GM10248 (cell line): Measurements from ENCODE around the gene STOML2.
A peak's percentile ranks its signal among the peaks of the same experiment; 100 is the strongest.
"Not testable (repeated sequence)": the region's sequence is repeated elsewhere in the genome, so short reads cannot be mapped to it uniquely, and the experiment has no call there.

Experiments used
- CTCF ChIA-PET: fragments of 300-600 bp; sonication (Branson Sonifier 250); formaldehyde crosslinking; extraction: SDS; loops from one replicate; lab custom pipeline; 2021; ENCODE audit warnings: antibody characterized with exemption; lab: Yijun Ruan, JAX
- POLR2A ChIA-PET: fragments of 350-650 bp; sonication (Branson Sonifier 250); formaldehyde crosslinking; extraction: SDS; loops from one replicate; lab custom pipeline; 2020; ENCODE audit warnings: antibody characterized with exemption; lab: Yijun Ruan, JAX
- DNase-seq: peaks from one replicate; pipeline ENCODE4 v3.0.0; 2012; ENCODE audit errors: extremely low spot score
- TF ChIP-seq, protein P1 (sequence below): IDR thresholded peaks from 2 replicates; pipeline ENCODE4 v1.5.1; 2012; ENCODE audit warnings: mild to moderate bottlenecking, low read depth; ENCODE audit errors: extremely low read depth, missing control alignments, control extremely low read depth

The STOML2 gene, protein sequence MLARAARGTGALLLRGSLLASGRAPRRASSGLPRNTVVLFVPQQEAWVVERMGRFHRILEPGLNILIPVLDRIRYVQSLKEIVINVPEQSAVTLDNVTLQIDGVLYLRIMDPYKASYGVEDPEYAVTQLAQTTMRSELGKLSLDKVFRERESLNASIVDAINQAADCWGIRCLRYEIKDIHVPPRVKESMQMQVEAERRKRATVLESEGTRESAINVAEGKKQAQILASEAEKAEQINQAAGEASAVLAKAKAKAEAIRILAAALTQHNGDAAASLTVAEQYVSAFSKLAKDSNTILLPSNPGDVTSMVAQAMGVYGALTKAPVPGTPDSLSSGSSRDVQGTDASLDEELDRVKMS

DNA sequence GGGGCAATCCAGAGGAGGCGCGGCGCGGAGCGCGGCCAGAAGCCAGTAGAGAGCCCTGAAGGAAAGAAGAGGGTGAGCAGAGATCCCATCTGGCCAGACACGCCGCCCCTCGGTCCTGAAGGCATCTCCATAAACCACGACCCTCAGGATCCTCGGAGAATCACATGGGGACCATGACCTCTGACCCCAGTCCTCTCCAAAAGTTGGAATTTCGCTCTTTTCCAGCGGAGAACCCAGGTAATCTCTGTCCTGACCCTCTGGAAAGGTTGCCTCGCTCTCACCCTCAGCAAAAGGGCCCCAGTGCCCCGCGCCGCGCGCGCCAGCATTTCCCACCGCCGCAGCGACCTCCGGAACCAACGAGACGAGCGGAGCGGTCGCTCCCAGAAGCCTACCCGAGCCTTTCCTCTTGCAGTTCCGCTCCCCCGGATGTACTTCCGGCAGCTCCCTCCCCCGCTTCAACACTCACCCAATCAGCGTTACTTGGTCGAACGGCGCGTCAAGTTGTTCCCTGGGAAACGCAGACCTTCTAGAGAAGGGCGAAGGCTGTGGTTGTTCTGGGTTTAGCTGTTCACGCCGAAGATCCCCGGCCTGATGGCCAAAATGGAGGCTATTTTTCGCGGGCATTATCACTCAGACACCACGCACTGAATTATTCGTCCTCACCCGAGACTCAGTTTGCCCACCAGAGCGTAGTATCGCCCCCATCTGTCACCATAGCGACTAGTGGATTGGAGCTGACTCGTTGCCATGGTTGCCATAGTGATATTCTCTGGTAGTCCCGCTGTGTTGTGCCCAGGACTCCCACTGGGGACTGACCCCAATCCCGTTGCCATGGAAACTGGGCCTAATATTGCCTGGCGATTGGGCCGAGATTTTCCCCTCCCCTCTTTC, at the start of gene STOML2:
Gene STOML2, minus strand, starts transcription at position 363 of the 891 bp plus-strand sequence. Its CDS starts 37 bp downstream, at position 326.
- DNase-seq = peak; percentile 95
- POLR2A ChIA-PET = interaction anchor here (0.8 to 1.3 kb wide), 5 partner anchors 8 to 31 kb away, joined by 3 to 6 read pairs (median 4); partner anchors contain the start of genes ATOSB, FANCG and VCP
- CTCF ChIA-PET = interaction anchor here (0.9 to 6.4 kb wide), 9 partner anchors 9 to 203 kb away, joined by 3 to 28 read pairs (median 7); partner anchors contain the start of genes ATOSB and VCP
- TF ChIP-seq, protein P1, sequence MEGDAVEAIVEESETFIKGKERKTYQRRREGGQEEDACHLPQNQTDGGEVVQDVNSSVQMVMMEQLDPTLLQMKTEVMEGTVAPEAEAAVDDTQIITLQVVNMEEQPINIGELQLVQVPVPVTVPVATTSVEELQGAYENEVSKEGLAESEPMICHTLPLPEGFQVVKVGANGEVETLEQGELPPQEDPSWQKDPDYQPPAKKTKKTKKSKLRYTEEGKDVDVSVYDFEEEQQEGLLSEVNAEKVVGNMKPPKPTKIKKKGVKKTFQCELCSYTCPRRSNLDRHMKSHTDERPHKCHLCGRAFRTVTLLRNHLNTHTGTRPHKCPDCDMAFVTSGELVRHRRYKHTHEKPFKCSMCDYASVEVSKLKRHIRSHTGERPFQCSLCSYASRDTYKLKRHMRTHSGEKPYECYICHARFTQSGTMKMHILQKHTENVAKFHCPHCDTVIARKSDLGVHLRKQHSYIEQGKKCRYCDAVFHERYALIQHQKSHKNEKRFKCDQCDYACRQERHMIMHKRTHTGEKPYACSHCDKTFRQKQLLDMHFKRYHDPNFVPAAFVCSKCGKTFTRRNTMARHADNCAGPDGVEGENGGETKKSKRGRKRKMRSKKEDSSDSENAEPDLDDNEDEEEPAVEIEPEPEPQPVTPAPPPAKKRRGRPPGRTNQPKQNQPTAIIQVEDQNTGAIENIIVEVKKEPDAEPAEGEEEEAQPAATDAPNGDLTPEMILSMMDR = no peak

DNA sequence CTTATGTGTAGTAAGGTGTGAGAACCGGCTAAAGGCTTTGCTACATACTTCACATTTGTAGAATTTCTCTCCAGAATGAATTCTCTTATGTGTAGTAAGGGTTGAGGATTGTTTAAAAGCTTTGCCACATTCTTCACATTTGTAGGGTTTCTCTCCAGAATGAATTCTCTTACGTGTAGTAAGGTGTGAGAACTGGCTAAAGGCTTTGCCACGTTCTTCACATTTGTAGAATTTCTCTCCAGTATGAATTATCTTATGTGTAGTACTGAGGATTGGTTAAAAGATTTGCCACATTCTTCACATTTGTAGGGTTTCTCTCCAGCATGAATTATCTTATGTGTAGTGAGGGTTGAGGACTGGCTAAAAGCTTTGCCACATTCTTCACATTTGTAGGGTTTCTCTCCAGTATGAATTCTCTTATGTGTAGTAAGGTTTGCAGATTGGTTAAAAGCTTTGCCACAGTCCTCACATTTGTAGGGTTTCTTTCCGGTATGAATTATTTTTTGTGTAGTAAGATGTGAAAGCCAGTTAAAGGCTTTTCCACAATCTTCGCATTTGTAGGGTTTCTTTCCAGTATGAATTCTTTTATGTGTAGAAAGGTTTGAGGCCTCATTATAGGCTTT, 45.1 kb upstream of the STOML2 start:
- POLR2A ChIA-PET, CTCF ChIA-PET, DNase-seq: not testable (repeated sequence)

DNA sequence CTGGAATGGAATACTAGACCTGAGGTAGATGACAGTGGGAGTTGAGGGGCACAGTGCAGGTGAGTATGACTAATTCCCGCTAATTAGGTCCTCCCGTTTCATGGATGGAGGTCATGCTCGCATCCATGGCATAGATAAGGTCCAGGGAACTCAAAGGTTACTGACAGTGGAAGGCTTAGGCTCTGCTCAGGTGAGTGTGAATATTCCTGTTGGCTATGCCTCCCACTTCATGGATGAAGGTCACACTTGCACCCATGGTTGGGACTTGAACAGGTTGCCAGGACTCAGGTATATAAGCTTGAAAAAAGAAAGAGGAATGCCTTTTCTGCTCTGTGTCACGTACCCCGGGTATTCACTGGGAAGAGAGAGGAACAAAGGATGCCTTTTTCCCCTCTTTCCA, 39.1 kb upstream of the STOML2 start:
- TF ChIP-seq, protein P1 = no peak
- CTCF ChIA-PET = no interaction called here
- DNase-seq = no peak
- POLR2A ChIA-PET = no interaction called here

DNA sequence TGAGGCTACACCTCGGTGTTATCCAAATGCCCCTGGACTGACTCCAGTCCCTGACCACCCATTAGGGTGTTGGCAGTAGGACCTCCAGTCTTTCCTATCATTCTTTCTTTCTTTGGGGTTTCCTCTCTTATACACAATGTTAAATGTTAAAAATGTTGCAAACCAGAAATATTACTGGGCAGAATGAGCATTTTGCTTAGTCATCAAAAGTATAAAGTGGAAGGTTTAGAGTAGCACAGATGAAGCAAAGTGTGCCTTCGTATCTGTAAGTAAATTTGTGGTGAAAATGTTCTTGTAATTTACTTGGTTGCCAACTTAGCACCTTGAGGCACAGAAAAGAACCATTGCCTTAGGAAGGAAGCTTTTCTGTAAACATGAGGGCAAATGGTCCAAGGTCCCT, 37.2 kb upstream of the STOML2 start:
- CTCF ChIA-PET = no interaction called here
- no peak for DNase-seq
- POLR2A ChIA-PET = interaction anchor here (0.5 kb wide), 1 partner anchor 33 kb away, joined by 3 read pairs; no protein-coding TSS in a partner anchor
- TF ChIP-seq, protein P1 = no peak

DNA sequence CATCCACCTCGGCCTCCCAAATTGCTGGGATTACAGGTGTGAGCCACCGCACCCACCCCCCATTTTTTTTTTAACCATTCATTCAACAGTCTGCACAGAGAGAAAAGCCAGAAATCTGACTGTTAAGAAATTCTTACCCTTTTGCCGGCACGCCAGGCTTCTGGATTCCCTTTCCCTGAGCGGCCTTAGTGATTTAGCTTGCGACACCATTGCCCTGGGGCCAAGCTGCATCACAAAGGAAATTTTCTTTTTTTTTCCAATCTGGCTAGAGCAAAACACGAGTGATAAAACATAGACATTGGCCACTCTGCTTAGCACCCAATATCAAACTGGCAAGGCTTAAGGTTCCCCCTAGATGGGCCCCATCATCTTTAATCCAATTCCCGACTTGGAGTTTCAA, 33.9 kb upstream of the STOML2 start:
- DNase-seq = no peak
- POLR2A ChIA-PET = no interaction called here
- CTCF ChIA-PET = interaction anchor here (1.6 kb wide), 1 partner anchor 10 kb away, joined by 4 read pairs; no protein-coding TSS in a partner anchor
- TF ChIP-seq, protein P1 = no peak

DNA sequence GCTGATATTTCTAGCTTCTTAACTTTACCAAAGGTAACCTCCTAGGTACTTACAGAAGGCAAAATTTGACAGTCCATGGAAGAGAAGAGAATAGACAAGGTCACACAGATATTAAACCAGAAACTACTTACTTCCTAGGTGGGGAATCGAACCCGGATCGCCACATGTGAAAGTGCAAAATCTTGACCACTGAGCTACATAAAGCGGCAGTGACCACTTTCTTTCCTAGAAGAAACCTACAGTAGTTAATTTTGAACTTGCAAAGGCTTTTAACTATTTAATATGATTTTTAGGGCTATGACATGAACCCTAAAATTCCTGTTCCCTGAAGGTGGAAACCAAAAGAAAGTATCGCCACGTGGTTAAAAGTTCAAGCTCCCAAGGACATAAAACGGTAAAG, 33.1 kb upstream of the STOML2 start:
- ChIA-PET CTCF (interaction anchor here (1.6 kb wide), 2 partner anchors 9 to 418 kb away, joined by 4 to 5 read pairs; no protein-coding TSS in a partner anchor), POLR2A (no interaction called here)
- TF ChIP-seq, protein P1 = no peak
- DNase-seq = no peak
